Prostate gland (tissue), 2 donors: ENCODE measurements around the gene TMEM82. TPM values are rescaled to one million over a fixed set of nuclear protein-coding genes. Genes with fewer than 3 reads are reported as not detected.

ENCODE experiments used
- DNase-seq: peaks from one replicate; pipeline ENCODE4 v3.0.0-alpha.2; 2019; ENCODE audit warnings: low spot score
- H3K27ac ChIP-seq, 2 donors: fragments of 200-600 bp; sonication (generic); 2 replicates each; pipeline ENCODE4 v1.5.1; 2017 to 2019
- H3K27me3 ChIP-seq: fragments of 200-600 bp; sonication (generic); replicated peaks from 2 replicates; pipeline ENCODE4 v1.5.1; 2019; ENCODE audit not compliant: insufficient read depth
- H3K36me3 ChIP-seq, 2 donors: fragments of 200-600 bp; sonication (generic); 1 replicate in 1 of 2; 2 replicates in 1 of 2; pipeline versions ENCODE4 v1.5.1 to v1.8.1; 2017 to 2019
- H3K4me1 ChIP-seq: fragments of 200-600 bp; sonication (generic); replicated peaks from 2 replicates; pipeline ENCODE4 v1.5.1; 2019
- H3K4me3 ChIP-seq, 2 donors: fragments of 200-600 bp; sonication (generic); 2 replicates each; pipeline ENCODE4 v1.5.1; 2017 to 2019
- H3K9me3 ChIP-seq: fragments of 200-600 bp; sonication (generic); 2 replicates; pipeline ENCODE4 v1.5.1; 2017
- POLR2A ChIP-seq: fragments of 450-650 bp; IDR thresholded peaks from one replicate; pipeline ENCODE4 v1.6.1; 2016; ENCODE audit warnings: antibody characterized with exemption, mild to moderate bottlenecking
- POLR2AphosphoS5 ChIP-seq: sonication (generic); formaldehyde crosslinking; IDR thresholded peaks from one replicate; pipeline ENCODE4 v1.6.1; 2017; ENCODE audit warnings: antibody characterized with exemption
- WGBS: methylation state at CpG from one replicate; pipeline ENCODE4 v1.1.5; 2018; 5-methylcytosine and 5-hydroxymethylcytosine counted together
- intact Hi-C: fragments of 100-400 bp; cut with DNase I; formaldehyde crosslinking; loops from one replicate; pipeline ENCODE4 v1.14.2; 2022
- total RNA-seq, 2 donors: library from RNA; depleted of rRNA; stranded (reverse); fragments of >200 nt; gene quantifications; one replicate each; pipeline ENCODE4 v1.1.0, GENCODE V29; 2016
- TF ChIP-seq, protein P1 (sequence below), 4 experiments: fragments of 200-600 bp in 2 of 4; fragments of 450-650 bp in 2 of 4; sonication (generic) in 2 of 4; IDR thresholded peaks; 1 replicate in 3 of 4; 2 replicates in 1 of 4; pipeline ENCODE4 v1.5.1; 2016 to 2019; ENCODE audit warnings: antibody characterized with exemption in 4 of 4, mild to moderate bottlenecking in 2 of 4, moderate library complexity in 2 of 4

The TMEM82 gene
- total RNA-seq, 2 donors from 2014 or later = not detected

DNA sequence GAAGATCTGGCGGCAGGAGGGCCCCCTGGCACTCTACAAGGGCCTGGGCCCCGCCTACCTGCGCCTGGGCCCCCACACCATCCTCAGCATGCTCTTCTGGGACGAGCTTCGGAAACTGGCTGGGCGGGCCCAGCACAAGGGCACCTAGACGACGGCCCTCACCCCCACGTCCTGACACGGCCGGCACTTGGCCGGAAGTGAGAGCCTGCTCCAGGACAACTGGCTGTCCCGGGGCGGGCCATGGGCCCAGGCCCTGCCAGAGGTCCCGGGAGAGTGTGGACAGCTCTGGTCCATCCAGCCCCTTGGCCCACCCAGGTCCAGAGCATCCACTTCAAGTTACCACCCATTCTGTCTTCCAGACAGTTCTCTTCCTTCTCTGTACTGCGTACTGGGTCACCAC is 3.0 kb upstream of the TMEM82 start:
- Histone ChIP-seq H3K4me3 (no peak overlapping the region), H3K36me3 (no peaks in the 10 kb centered on the region), H3K4me1 (peaks cover 6% of the 10 kb centered on the region), H3K27me3 (no peaks in the 10 kb centered on the region), H3K9me3 (no peaks in the 10 kb centered on the region), H3K27ac (no peak overlapping the region)
- intact Hi-C loops = no loop called here
- 87% methylated on average over 6 of the region's 16 CpGs for WGBS
- no peak for DNase-seq
- TF ChIP-seq POLR2A (no peak), POLR2AphosphoS5 (no peak)
- TF ChIP-seq, protein P1, sequence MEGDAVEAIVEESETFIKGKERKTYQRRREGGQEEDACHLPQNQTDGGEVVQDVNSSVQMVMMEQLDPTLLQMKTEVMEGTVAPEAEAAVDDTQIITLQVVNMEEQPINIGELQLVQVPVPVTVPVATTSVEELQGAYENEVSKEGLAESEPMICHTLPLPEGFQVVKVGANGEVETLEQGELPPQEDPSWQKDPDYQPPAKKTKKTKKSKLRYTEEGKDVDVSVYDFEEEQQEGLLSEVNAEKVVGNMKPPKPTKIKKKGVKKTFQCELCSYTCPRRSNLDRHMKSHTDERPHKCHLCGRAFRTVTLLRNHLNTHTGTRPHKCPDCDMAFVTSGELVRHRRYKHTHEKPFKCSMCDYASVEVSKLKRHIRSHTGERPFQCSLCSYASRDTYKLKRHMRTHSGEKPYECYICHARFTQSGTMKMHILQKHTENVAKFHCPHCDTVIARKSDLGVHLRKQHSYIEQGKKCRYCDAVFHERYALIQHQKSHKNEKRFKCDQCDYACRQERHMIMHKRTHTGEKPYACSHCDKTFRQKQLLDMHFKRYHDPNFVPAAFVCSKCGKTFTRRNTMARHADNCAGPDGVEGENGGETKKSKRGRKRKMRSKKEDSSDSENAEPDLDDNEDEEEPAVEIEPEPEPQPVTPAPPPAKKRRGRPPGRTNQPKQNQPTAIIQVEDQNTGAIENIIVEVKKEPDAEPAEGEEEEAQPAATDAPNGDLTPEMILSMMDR (IDR thresholded peaks at IDR 0.05) = no peak

DNA sequence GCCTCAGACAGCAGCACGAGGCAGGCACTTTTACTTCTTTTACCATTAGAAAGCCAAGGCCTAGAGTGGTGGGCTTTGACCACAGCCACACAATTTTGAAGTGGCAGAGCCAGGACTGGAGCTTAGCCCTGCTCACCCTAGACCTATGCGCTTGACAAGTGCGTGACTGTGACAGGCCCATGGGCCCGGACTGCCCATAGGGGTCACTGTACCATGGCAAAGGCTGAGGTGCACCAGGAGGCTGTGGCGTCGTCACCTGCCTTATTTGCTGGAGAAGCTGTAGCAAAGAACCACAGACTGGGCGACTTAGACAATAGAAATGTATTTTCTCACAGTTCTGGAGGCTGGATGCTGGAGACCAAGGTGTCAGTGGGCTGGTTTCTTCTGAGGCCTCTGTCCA is 2.6 kb upstream of the TMEM82 start:
- Histone ChIP-seq H3K36me3 (no peaks in the 10 kb centered on the region), H3K27me3 (no peaks in the 10 kb centered on the region), H3K4me3 (no peak overlapping the region), H3K27ac (no peak overlapping the region), H3K9me3 (no peaks in the 10 kb centered on the region), H3K4me1 (peaks cover 6% of the 10 kb centered on the region)
- TF ChIP-seq POLR2A (no peak), POLR2AphosphoS5 (no peak)
- TF ChIP-seq, protein P1 (IDR thresholded peaks at IDR 0.05) = no peak
- no peak for DNase-seq
- intact Hi-C loops = loop anchor here (5.0 kb wide), 1 partner anchor 142 kb away; no protein-coding TSS in a partner anchor
- 85% methylated on average over 7 of the region's 7 CpGs for WGBS

DNA sequence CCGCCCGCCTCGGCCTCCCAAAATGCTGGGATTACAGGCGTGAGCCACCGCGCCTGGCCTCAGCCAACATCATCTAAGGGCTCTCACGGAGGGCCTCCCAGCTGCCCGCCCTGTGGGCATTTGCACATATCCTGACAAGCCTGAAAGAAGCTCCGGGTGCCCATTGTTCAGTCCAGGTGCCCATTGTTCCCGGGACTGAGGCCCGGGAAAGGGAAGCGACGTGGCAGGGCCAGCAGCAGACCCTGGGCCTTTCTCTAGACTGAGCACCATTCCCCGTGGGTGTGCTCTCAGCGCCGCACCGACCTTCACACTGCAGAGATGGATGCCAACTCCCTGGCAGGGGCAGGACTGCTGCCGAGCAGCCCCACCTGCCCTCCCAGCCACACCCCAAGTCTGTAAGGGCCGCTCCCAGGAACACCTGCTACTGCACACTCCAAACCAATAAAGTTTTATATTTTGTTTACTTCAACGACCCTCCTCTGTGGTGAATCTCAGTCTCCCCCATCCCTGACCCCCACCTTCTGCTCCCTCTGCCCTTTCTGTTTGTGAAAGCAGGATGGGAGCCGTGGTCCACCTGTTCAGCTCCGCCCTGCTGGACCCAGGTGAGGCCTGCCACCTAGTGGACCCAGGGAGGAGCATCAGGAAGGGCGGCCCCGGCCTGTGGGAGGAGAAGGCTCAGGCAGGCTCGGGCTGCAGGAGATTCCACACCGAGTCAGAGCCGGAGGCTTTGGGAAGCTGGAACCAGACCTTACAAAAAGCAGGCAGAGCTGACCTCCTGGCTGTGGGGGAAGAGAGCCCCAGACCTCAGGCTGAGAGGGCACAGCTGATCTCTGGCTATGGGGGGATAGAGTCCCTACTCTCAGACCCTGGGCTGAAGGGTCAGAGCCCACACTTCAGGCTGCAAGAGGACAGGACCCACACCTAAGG is 1.1 kb upstream of the TMEM82 start:
- Histone ChIP-seq H3K27me3 (no peaks in the 10 kb centered on the region), H3K4me1 (peaks cover under 1% of the 10 kb centered on the region), H3K36me3 (no peaks in the 10 kb centered on the region), H3K4me3 (no peak overlapping the region), H3K27ac (no peak overlapping the region), H3K9me3 (no peaks in the 10 kb centered on the region)
- DNase-seq = peak; percentile 80
- WGBS = 42% methylated on average over 27 of the region's 27 CpGs
- intact Hi-C loops = loop anchor here (5.0 kb wide), 1 partner anchor 144 kb away; no protein-coding TSS in a partner anchor
- TF ChIP-seq, protein P1 (IDR thresholded peaks at IDR 0.05) = peak; percentile 37 to 95 (median 83)
- TF ChIP-seq POLR2A (no peak), POLR2AphosphoS5 (peak; percentile 65)

DNA sequence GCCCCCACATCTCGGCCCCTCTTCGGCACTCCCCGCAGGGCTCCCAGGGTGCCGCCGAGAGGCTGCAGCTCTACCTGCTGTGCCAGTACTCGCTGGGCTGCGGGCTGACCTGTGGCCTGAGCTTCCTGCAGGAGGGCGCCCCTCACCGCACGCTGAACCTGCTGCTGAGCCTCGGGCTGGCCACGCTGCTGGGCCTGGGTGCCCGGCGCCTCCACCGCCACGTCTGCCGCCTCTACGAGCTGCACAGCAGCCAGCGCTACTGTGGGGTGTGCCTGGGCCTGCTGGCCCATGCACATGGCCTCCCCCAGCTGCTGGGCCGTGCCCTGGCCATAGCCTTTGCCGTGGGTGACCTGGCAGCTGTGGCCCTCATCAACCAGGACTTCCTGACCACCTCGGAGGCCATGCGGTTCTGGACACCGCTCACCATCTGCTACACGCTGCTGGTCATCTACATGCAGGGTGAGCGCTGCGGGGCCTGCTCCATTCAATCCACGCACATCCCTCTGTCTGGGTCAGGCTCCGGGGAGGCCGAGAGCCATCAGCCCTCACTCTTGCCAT is 1.9 kb downstream of the TMEM82 start:
- no peak overlapping the region for H3K4me3 ChIP-seq
- H3K36me3 ChIP-seq = no peaks in the 10 kb centered on the region
- H3K27ac ChIP-seq = no peak overlapping the region
- WGBS = 85% methylated on average over 19 of the region's 30 CpGs
- H3K9me3 ChIP-seq = no peaks in the 10 kb centered on the region
- no peaks in the 10 kb centered on the region for H3K4me1 ChIP-seq
- no peak for DNase-seq
- intact Hi-C loops = loop anchor here (5.0 kb wide), 1 partner anchor 147 kb away; no protein-coding TSS in a partner anchor
- TF ChIP-seq POLR2A (no peak), POLR2AphosphoS5 (no peak)
- TF ChIP-seq, protein P1 (IDR thresholded peaks at IDR 0.05) = no peak
- no peaks in the 10 kb centered on the region for H3K27me3 ChIP-seq
